IMR-90 (cell line): ENCODE measurements around the gene LRP1B. TPM values are rescaled to one million over a fixed set of nuclear protein-coding genes. Genes with fewer than 3 reads are reported as not detected.

Experiments
- ATAC-seq: fragments of 200-7000 bp; cut with Tn5 transposase; 2 replicates; pipeline ENCODE4 v1.9.1; 2020; ENCODE audit warnings: low read depth, mild to moderate bottlenecking, moderate library complexity
- BruUV-seq: library from RNA; stranded (reverse); fragments of 400-500 nt; replicated peaks from 2 replicates; lab custom pipeline; 2021; lab: Mats Ljungman, UMichigan
- CTCF ChIA-PET: fragments of 300-600 bp; formaldehyde crosslinking; extraction: SDS; loops from one replicate; lab custom pipeline; 2021; ENCODE audit warnings: antibody characterized with exemption; lab: Yijun Ruan, JAX
- POLR2A ChIA-PET: fragments of 300-600 bp; sonication (Branson Sonifier 250); formaldehyde crosslinking; loops from one replicate; lab custom pipeline; 2022; ENCODE audit warnings: antibody characterized with exemption; ENCODE audit not compliant: unreplicated experiment; lab: Charles Lee
- DNase-seq: peaks from one replicate; pipeline ENCODE4 v3.0.0; 2013
- H2AFZ ChIP-seq: replicated peaks from 2 replicates; pipeline ENCODE3; 2013; ENCODE audit warnings: low read length, mild to moderate bottlenecking; ENCODE audit not compliant: poor library complexity
- H2AK5ac ChIP-seq: 2 replicates; pipeline ENCODE4 v1.6.1; 2013; ENCODE audit warnings: low read depth, low read length, inconsistent platforms
- H2AK9ac ChIP-seq: replicated peaks from 2 replicates; pipeline ENCODE3; 2013; ENCODE audit warnings: mild to moderate bottlenecking, low read depth, low read length, moderate library complexity; ENCODE audit not compliant: poor library complexity
- H2BK120ac ChIP-seq: 2 replicates; pipeline ENCODE4 v1.6.1; 2013; ENCODE audit warnings: low read depth, low read length, inconsistent platforms
- H2BK15ac ChIP-seq: 3 replicates; pipeline ENCODE4 v1.6.1; 2013; ENCODE audit warnings: low read depth, low read length, inconsistent platforms
- H2BK20ac ChIP-seq: 2 replicates; pipeline ENCODE4 v1.6.1; 2013; ENCODE audit warnings: low read depth, mild to moderate bottlenecking, inconsistent platforms, low read length, moderate library complexity
- H2BK5ac ChIP-seq: 2 replicates; pipeline ENCODE4 v1.6.1; 2013; ENCODE audit warnings: mild to moderate bottlenecking, low read depth, low read length, inconsistent platforms; ENCODE audit not compliant: poor library complexity, severe bottlenecking
- H3K14ac ChIP-seq: replicated peaks from 2 replicates; pipeline ENCODE4 v1.6.1; 2013; ENCODE audit warnings: low read depth, low read length, inconsistent platforms
- H3K18ac ChIP-seq: 2 replicates; pipeline ENCODE4 v1.6.1; 2013; ENCODE audit warnings: low read depth, low read length, control low read depth
- H3K23ac ChIP-seq: 2 replicates; pipeline ENCODE4 v1.6.1; 2013; ENCODE audit warnings: low read depth, low read length, inconsistent platforms
- H3K27ac ChIP-seq: 2 replicates; pipeline ENCODE4 v1.5.1; 2013; ENCODE audit warnings: mild to moderate bottlenecking, control low read depth, low read length; ENCODE audit not compliant: insufficient read depth
- H3K27me3 ChIP-seq: 2 replicates; pipeline ENCODE4 v1.6.1; 2013; ENCODE audit warnings: low read length; ENCODE audit not compliant: control insufficient read depth, insufficient read depth
- H3K36me3 ChIP-seq: 2 replicates; pipeline ENCODE4 v1.6.1; 2013; ENCODE audit warnings: low read length, mixed read lengths; ENCODE audit not compliant: control insufficient read depth, insufficient read depth
- H3K4ac ChIP-seq: 2 replicates; pipeline ENCODE4 v1.6.1; 2013; ENCODE audit warnings: low read depth, low read length, inconsistent platforms
- H3K4me1 ChIP-seq: 2 replicates; pipeline ENCODE4 v1.6.1; 2013; ENCODE audit warnings: low read length, mixed read lengths; ENCODE audit not compliant: control insufficient read depth, insufficient read depth
- H3K4me2 ChIP-seq: 2 replicates; pipeline ENCODE4 v1.6.1; 2013; ENCODE audit warnings: low read depth, mild to moderate bottlenecking, control low read depth, low read length, moderate library complexity
- H3K4me3 ChIP-seq: 2 replicates; pipeline ENCODE4 v1.5.1; 2013; ENCODE audit warnings: low read depth, mild to moderate bottlenecking, control low read depth, low read length, moderate library complexity; ENCODE audit not compliant: insufficient read depth
- H3K56ac ChIP-seq: 2 replicates; pipeline ENCODE4 v1.6.1; 2013; ENCODE audit warnings: low read length, inconsistent platforms; ENCODE audit not compliant: insufficient read depth; ENCODE audit errors: extremely low read depth
- H3K79me1 ChIP-seq, 2 experiments: 2 replicates each; pipeline ENCODE4 v1.6.1; 2013; ENCODE audit warnings: low read length in 2 of 2, inconsistent platforms in 1 of 2, low read depth in 1 of 2
- H3K9ac ChIP-seq: 2 replicates; pipeline ENCODE4 v1.6.1; 2013; ENCODE audit warnings: low read depth, low read length, control low read depth
- H3K9me1 ChIP-seq: 2 replicates; pipeline ENCODE4 v1.6.1; 2013; ENCODE audit warnings: low read length, inconsistent platforms; ENCODE audit not compliant: insufficient read depth
- H3K9me3 ChIP-seq: 2 replicates; pipeline ENCODE4 v1.6.1; 2013; ENCODE audit warnings: low read length; ENCODE audit not compliant: control insufficient read depth, insufficient read depth
- H4K20me1 ChIP-seq: 2 replicates; pipeline ENCODE4 v1.6.1; 2013; ENCODE audit warnings: low read length, inconsistent platforms; ENCODE audit not compliant: insufficient read depth
- H4K5ac ChIP-seq: 2 replicates; pipeline ENCODE4 v1.6.1; 2013; ENCODE audit warnings: mild to moderate bottlenecking, low read depth, low read length, control low read depth
- H4K8ac ChIP-seq, 2 experiments: 2 replicates each; pipeline ENCODE4 v1.6.1; 2013; ENCODE audit warnings: low read depth in 2 of 2, low read length in 2 of 2, control low read depth in 1 of 2, inconsistent platforms in 1 of 2
- H4K91ac ChIP-seq: 2 replicates; pipeline ENCODE4 v1.6.1; 2013; ENCODE audit warnings: low read depth, low read length, inconsistent platforms; ENCODE audit not compliant: insufficient read depth
- BHLHE40 ChIP-seq: fragments of 150-350 bp; IDR thresholded peaks from 2 replicates; pipeline ENCODE4 v1.6.1; 2016; ENCODE audit warnings: mild to moderate bottlenecking, low read depth, low read length
- CEBPB ChIP-seq: IDR thresholded peaks from 2 replicates; pipeline ENCODE4 v1.6.1; 2012; ENCODE audit warnings: low read depth, low read length, improper control_type of control experiment
- CHD1 ChIP-seq: IDR thresholded peaks from 2 replicates; pipeline ENCODE4 v1.6.1; 2012; ENCODE audit warnings: low read depth, low read length, improper control_type of control experiment
- FOS ChIP-seq: fragments of 150-350 bp; IDR thresholded peaks from 2 replicates; pipeline ENCODE4 v1.6.1; 2016; ENCODE audit warnings: low read depth, low read length
- MAFK ChIP-seq: IDR thresholded peaks from 2 replicates; pipeline ENCODE4 v1.6.1; 2012; ENCODE audit warnings: low read depth, low read length, improper control_type of control experiment
- MAZ ChIP-seq: IDR thresholded peaks from 2 replicates; pipeline ENCODE4 v1.6.1; 2012; ENCODE audit warnings: low read depth, mild to moderate bottlenecking, low read length, improper control_type of control experiment, moderate library complexity, borderline replicate concordance
- MXI1 ChIP-seq: IDR thresholded peaks from 2 replicates; pipeline ENCODE4 v1.6.1; 2012; ENCODE audit warnings: low read depth, mild to moderate bottlenecking, low read length, moderate library complexity, borderline replicate concordance
- NFE2L2 ChIP-seq: fragments of 150-350 bp; IDR thresholded peaks from 2 replicates; pipeline ENCODE4 v1.6.1; 2016; ENCODE audit warnings: low read depth, mild to moderate bottlenecking, low read length
- POLR2A ChIP-seq: IDR thresholded peaks from 2 replicates; pipeline ENCODE4 v1.6.1; 2012; ENCODE audit warnings: mild to moderate bottlenecking, low read depth, low read length
- RAD21 ChIP-seq: IDR thresholded peaks from 2 replicates; pipeline ENCODE4 v1.6.1; 2012; ENCODE audit warnings: low read length, improper control_type of control experiment
- RCOR1 ChIP-seq: IDR thresholded peaks from 2 replicates; pipeline ENCODE4 v1.6.1; 2012; ENCODE audit warnings: mild to moderate bottlenecking, low read length, improper control_type of control experiment; ENCODE audit not compliant: insufficient replicate concordance
- RFX5 ChIP-seq: IDR thresholded peaks from 2 replicates; pipeline ENCODE4 v1.8.0; 2012; ENCODE audit warnings: low read depth, mild to moderate bottlenecking, low read length, moderate library complexity
- SMC3 ChIP-seq: fragments of 150-350 bp; IDR thresholded peaks from 2 replicates; pipeline ENCODE4 v1.6.1; 2016; ENCODE audit warnings: low read depth, mild to moderate bottlenecking, antibody characterized with exemption, low read length, moderate library complexity
- WGBS, 2 experiments: methylation state at CpG; one replicate each; pipeline versions ENCODE4 v1.1.5 to v1.1.7; 2013; ENCODE audit warnings: missing lambda C conversion rate in 2 of 2; ENCODE audit not compliant: insufficient read length in 1 of 2; ENCODE audit errors: extremely low coverage in 2 of 2; 5-methylcytosine and 5-hydroxymethylcytosine counted together
- dilution Hi-C: fragments of 300-500 bp; cut with HindIII; formaldehyde crosslinking; loops from one replicate; pipeline ENCODE4 v1.14.3; 2018; ENCODE audit warnings: low sequenced_read_pairs; ENCODE audit not compliant: unreplicated experiment
- in situ Hi-C: fragments of 300-500 bp; cut with MboI; formaldehyde crosslinking; loops from 3 replicates; pipeline ENCODE4 v1.14.3; 2019; ENCODE audit warnings: low sequenced_read_pairs, inconsistent platforms, mixed read lengths
- intact Hi-C: fragments of 100-400 bp; cut with micrococcal nuclease; formaldehyde crosslinking; loops from 2 replicates; pipeline ENCODE4 v1.10.0; 2022
- polyA plus RNA-seq, 3 experiments: library from polyadenylated mRNA; depleted of rRNA; stranded (reverse); fragments of >200 nt; gene quantifications; 2 replicates each; pipeline ENCODE4 v1.2.3, GENCODE V29; 2012; ENCODE audit warnings: low replicate concordance in 1 of 3
- total RNA-seq: library from RNA; depleted of rRNA; stranded (reverse); fragments of >200 nt; gene quantifications from 2 replicates; pipeline ENCODE4 v1.2.3, GENCODE V29; 2012
- TF ChIP-seq, protein P1 (sequence below): fragments of 150-350 bp; IDR thresholded peaks from 2 replicates; pipeline ENCODE4 v1.6.1; 2017; ENCODE audit warnings: mild to moderate bottlenecking, antibody characterized with exemption, low read length, low read depth
- TF ChIP-seq, protein P2 (sequence below): fragments of 150-350 bp; IDR thresholded peaks from 2 replicates; pipeline ENCODE4 v1.6.1; 2016; ENCODE audit warnings: low read depth, mild to moderate bottlenecking, low read length, moderate library complexity, borderline replicate concordance
- TF ChIP-seq, protein P3 (sequence below): conservative IDR thresholded peaks from 2 replicates; pipeline ENCODE4 v1.5.1; 2012; ENCODE audit warnings: mild to moderate bottlenecking, low read depth, low read length, improper control_type of control experiment

The LRP1B gene
- total and polyA plus RNA-seq, 2 of the 4 experiments (the other 2 are of a cell fraction), result under 0.01 to 0.02 TPM

DNA sequence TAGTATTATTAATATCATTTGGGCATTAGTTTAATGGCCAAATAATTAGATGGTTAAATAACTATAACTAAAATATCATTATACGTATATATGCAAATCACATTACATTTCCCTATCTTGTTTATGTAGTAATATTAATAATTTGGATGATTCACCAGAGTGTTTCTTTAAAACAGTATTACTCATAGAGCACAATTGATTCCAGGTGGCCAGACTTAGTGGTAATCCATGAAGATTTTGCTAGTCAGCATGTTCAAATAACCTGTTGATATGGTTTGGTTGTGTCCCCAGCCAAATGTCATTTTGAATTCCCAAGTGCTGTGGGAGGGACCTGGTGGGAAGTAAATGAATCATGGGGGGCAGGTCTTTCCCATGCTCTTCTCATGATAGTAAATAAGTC lies 782.3 kb downstream of the LRP1B start:
- no peak overlapping the region for H2BK20ac ChIP-seq
- H3K14ac ChIP-seq, result no peak overlapping the region
- H2BK5ac ChIP-seq, result no peak overlapping the region
- H4K5ac ChIP-seq, result no peak overlapping the region
- no peaks in the 10 kb centered on the region for H3K27me3 ChIP-seq
- no TSS peak for BruUV-seq
- no peak overlapping the region for H2BK15ac ChIP-seq
- TF ChIP-seq MAZ, result no peak
- TF ChIP-seq RAD21, result no peak
- TF ChIP-seq, protein P1, sequence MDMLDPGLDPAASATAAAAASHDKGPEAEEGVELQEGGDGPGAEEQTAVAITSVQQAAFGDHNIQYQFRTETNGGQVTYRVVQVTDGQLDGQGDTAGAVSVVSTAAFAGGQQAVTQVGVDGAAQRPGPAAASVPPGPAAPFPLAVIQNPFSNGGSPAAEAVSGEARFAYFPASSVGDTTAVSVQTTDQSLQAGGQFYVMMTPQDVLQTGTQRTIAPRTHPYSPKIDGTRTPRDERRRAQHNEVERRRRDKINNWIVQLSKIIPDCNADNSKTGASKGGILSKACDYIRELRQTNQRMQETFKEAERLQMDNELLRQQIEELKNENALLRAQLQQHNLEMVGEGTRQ, result no peak
- no peak for TF ChIP-seq RCOR1
- no peak for TF ChIP-seq POLR2A
- TF ChIP-seq FOS, result peak; percentile 56; the same call in 1 of the 2 replicates
- no peak for TF ChIP-seq SMC3
- TF ChIP-seq CEBPB, result no peak
- TF ChIP-seq, protein P2, sequence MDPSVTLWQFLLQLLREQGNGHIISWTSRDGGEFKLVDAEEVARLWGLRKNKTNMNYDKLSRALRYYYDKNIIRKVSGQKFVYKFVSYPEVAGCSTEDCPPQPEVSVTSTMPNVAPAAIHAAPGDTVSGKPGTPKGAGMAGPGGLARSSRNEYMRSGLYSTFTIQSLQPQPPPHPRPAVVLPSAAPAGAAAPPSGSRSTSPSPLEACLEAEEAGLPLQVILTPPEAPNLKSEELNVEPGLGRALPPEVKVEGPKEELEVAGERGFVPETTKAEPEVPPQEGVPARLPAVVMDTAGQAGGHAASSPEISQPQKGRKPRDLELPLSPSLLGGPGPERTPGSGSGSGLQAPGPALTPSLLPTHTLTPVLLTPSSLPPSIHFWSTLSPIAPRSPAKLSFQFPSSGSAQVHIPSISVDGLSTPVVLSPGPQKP, result no peak
- no peak for TF ChIP-seq NFE2L2
- no peak for TF ChIP-seq BHLHE40
- no peak for TF ChIP-seq MXI1
- TF ChIP-seq, protein P3, sequence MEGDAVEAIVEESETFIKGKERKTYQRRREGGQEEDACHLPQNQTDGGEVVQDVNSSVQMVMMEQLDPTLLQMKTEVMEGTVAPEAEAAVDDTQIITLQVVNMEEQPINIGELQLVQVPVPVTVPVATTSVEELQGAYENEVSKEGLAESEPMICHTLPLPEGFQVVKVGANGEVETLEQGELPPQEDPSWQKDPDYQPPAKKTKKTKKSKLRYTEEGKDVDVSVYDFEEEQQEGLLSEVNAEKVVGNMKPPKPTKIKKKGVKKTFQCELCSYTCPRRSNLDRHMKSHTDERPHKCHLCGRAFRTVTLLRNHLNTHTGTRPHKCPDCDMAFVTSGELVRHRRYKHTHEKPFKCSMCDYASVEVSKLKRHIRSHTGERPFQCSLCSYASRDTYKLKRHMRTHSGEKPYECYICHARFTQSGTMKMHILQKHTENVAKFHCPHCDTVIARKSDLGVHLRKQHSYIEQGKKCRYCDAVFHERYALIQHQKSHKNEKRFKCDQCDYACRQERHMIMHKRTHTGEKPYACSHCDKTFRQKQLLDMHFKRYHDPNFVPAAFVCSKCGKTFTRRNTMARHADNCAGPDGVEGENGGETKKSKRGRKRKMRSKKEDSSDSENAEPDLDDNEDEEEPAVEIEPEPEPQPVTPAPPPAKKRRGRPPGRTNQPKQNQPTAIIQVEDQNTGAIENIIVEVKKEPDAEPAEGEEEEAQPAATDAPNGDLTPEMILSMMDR, result no peak
- no peak for TF ChIP-seq CHD1
- no peak for TF ChIP-seq RFX5
- peak; percentile 54 for TF ChIP-seq MAFK
- in situ Hi-C loops (no loop called here), intact Hi-C loops (no loop called here), dilution Hi-C loops (no loop called here)
- ChIA-PET POLR2A (no interaction called here), CTCF (no interaction called here)
- H4K91ac ChIP-seq, result no peak overlapping the region
- no peaks in the 10 kb centered on the region for H3K79me1 ChIP-seq
- no peaks in the 10 kb centered on the region for H3K9me3 ChIP-seq
- ATAC-seq (no peak; the same call in 1 of the 2 replicates), DNase-seq (peak; percentile 78)
- H3K4me3 ChIP-seq, result no peak overlapping the region
- H3K4ac ChIP-seq, result no peak overlapping the region
- no peaks in the 10 kb centered on the region for H3K9me1 ChIP-seq
- H3K36me3 ChIP-seq, result no peaks in the 10 kb centered on the region
- H2AK5ac ChIP-seq, result no peak overlapping the region
- no peak overlapping the region for H2AFZ ChIP-seq
- peaks cover 1% of the 10 kb centered on the region; the same call in 1 of the 2 replicates for H3K4me1 ChIP-seq
- no peak overlapping the region for H3K9ac ChIP-seq
- H3K23ac ChIP-seq, result no peak overlapping the region
- H4K20me1 ChIP-seq, result no peaks in the 10 kb centered on the region
- H3K56ac ChIP-seq, result no peak overlapping the region
- H4K8ac ChIP-seq, result no peak overlapping the region
- H2BK120ac ChIP-seq, result no peak overlapping the region
- H2AK9ac ChIP-seq, result no peak overlapping the region
- H3K18ac ChIP-seq, result no peak overlapping the region
- H3K4me2 ChIP-seq, result no peak overlapping the region
- WGBS, 2 experiments, result no CpG with 5 or more reads among the region's 1 CpG
- H3K27ac ChIP-seq, result no peak overlapping the region
